Transverse colon (tissue), 3 donors: ENCODE results near the gene MACROH2A1.

Source experiments
- POLR2A ChIP-seq: fragments of 450-650 bp; IDR thresholded peaks from one replicate; pipeline ENCODE4 v1.6.1; 2016; ENCODE audit warnings: antibody characterized with exemption, mild to moderate bottlenecking, moderate library complexity
- TF ChIP-seq, protein P1 (sequence below), 5 experiments: fragments of 200-600 bp in 3 of 5; fragments of 450-650 bp in 2 of 5; sonication (generic) in 3 of 5; IDR thresholded peaks; 1 replicate in 2 of 5; 2 replicates in 3 of 5; pipeline ENCODE4 v1.5.1; 2016 to 2017; ENCODE audit warnings: antibody characterized with exemption in 5 of 5, inconsistent platforms in 3 of 5, mild to moderate bottlenecking in 2 of 5, moderate library complexity in 1 of 5

DNA sequence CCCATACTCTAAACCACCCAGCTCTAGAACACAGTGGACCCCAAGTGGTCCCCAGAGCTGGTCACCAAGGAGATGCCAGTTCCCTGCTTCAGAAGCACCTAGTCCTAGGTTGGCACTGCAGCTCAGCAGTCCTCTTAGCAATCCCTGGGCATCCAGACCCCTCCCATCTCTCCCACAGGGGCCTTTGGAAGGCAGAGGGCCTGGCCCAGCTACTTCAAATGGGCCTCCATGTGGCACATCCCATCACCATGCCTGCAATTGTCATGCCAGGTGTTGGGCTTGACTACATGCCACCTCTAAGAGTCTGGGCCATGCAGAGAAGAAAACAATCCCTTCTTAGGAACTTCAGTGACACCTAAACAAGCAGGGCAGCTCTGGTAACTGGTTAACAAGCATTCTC, 14.1 kb downstream of the MACROH2A1 start:
- TF ChIP-seq POLR2A, result no peak
- TF ChIP-seq, protein P1, sequence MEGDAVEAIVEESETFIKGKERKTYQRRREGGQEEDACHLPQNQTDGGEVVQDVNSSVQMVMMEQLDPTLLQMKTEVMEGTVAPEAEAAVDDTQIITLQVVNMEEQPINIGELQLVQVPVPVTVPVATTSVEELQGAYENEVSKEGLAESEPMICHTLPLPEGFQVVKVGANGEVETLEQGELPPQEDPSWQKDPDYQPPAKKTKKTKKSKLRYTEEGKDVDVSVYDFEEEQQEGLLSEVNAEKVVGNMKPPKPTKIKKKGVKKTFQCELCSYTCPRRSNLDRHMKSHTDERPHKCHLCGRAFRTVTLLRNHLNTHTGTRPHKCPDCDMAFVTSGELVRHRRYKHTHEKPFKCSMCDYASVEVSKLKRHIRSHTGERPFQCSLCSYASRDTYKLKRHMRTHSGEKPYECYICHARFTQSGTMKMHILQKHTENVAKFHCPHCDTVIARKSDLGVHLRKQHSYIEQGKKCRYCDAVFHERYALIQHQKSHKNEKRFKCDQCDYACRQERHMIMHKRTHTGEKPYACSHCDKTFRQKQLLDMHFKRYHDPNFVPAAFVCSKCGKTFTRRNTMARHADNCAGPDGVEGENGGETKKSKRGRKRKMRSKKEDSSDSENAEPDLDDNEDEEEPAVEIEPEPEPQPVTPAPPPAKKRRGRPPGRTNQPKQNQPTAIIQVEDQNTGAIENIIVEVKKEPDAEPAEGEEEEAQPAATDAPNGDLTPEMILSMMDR (IDR thresholded peaks at IDR 0.05), result no peak
